Measurements from ENCODE around the gene TIGD4. TPM values are rescaled to one million over a fixed set of nuclear protein-coding genes. Genes with fewer than 3 reads are reported as not detected.

The TIGD4 gene
- total RNA-seq, 1 donor from 2014 or later: 2.1 TPM

DNA sequence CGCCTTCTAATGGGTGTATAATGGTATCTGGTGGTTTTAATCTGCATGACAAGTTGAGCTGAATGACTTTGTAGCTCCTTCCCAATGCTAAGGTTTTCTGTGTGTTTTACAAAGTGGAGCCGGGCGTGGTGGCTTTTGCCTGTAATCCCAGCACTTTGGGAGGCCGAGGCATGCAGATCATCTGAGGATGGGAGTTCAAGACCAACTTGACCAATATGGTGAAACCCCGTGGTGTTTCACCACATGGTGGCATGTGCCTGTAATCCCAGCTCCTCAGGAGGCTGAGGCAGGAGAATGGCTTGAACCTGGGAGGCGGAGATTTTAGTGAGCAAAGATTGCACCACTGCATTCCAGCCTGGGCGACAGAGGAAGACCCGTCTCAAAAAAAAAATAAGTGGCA is 29.1 kb upstream of the TIGD4 start:
- Histone ChIP-seq H3K4me3 (ENCODE audit: low read length in 3 of 3) (no peak overlapping the region), H3K9me3 (ENCODE audit: control insufficient read depth in 3 of 3, low read length in 3 of 3) (no peaks in the 10 kb centered on the region), H3K27me3 (ENCODE audit: control insufficient read depth in 3 of 3, insufficient read depth in 3 of 3, low read length in 3 of 3) (no peaks in the 10 kb centered on the region), H3K36me3 (ENCODE audit: control insufficient read depth in 3 of 3, insufficient read depth in 3 of 3, low read length in 3 of 3) (peaks cover 0 to 2% (median 0%) of the 10 kb centered on the region in 3 donors), H3K4me1 (ENCODE audit: control insufficient read depth in 3 of 3, insufficient read depth in 3 of 3, low read length in 3 of 3) (peaks cover 0 to under 1% (median 0%) of the 10 kb centered on the region in 3 donors), H3K9ac (ENCODE audit: low read depth in 1 of 3, low read length in 3 of 3) (no peak overlapping the region), H3K27ac (ENCODE audit: low read depth, low read length) (no peak overlapping the region)

DNA sequence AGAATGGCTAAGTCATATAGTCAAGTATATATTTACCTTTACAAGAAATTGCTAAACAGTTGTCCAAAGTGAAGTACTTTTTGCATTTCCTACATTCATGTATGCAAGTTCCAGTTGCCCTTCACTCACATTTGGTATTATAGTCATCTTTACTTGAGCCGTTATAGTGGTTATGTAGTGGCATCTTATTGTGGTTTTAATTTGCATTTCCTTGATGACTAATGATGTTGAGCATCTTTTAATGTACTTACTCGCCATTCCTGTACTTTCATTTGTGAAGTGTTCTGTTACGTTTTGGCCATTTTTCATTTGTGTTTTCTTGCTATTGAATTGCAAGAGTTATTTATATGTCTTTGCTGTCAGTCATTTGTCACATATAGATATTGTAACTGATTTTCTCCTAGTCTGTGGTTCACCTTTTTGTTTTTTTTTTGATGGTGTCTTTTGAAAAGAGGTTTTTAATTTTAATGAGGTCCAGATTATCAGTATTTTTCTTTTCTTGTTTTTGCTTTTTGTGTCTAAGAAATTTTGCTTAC is 27.8 kb upstream of the TIGD4 start:
- Histone ChIP-seq H3K4me1 (ENCODE audit: control insufficient read depth in 3 of 3, insufficient read depth in 3 of 3, low read length in 3 of 3) (peaks cover 0 to 5% (median 2%) of the 10 kb centered on the region in 3 donors), H3K27me3 (ENCODE audit: control insufficient read depth in 3 of 3, insufficient read depth in 3 of 3, low read length in 3 of 3) (no peaks in the 10 kb centered on the region), H3K36me3 (ENCODE audit: control insufficient read depth in 3 of 3, insufficient read depth in 3 of 3, low read length in 3 of 3) (peaks cover 0 to 2% (median 0%) of the 10 kb centered on the region in 3 donors), H3K9me3 (ENCODE audit: control insufficient read depth in 3 of 3, low read length in 3 of 3) (no peaks in the 10 kb centered on the region), H3K4me3 (ENCODE audit: low read length in 3 of 3) (no peak overlapping the region), H3K9ac (ENCODE audit: low read depth in 1 of 3, low read length in 3 of 3) (no peak overlapping the region), H3K27ac (ENCODE audit: low read depth, low read length) (no peak overlapping the region)

DNA sequence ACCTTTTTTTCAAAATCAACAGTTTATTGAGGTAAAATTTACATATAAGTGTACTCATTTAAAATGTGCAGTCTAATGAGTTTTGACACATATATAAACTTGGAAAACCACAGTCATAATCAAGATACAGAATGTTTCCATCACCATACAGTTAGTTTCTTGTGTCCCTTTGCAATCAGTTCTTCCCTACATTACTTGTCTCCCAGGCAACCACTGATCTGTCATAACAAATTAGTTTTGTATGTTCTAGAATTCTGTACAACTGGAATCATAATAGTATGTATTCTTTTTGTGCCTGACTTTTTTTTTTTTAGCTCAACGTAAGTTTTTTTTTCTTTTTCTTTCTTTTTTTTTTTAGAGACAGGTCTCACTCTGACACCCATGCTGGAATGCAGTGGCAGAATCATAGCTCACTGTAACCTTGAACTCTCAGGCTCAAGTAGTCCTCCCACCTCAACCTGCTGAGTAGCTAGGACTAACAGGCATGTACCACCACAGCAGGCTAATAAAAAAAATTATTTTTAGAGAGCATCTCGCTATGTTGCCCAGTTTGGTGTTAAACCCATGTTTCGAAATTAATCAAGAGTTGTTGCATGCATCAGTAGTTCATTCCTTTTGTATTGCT is 27.1 kb upstream of the TIGD4 start:
- no peaks in the 10 kb centered on the region for H3K9me3 ChIP-seq (ENCODE audit: control insufficient read depth in 3 of 3, low read length in 3 of 3)
- H3K4me1 ChIP-seq (ENCODE audit: control insufficient read depth in 3 of 3, insufficient read depth in 3 of 3, low read length in 3 of 3): peaks cover 0 to 5% (median 2%) of the 10 kb centered on the region in 3 donors
- H3K36me3 ChIP-seq (ENCODE audit: control insufficient read depth in 3 of 3, insufficient read depth in 3 of 3, low read length in 3 of 3): no peaks in the 10 kb centered on the region
- no peak overlapping the region for H3K4me3 ChIP-seq (ENCODE audit: low read length in 3 of 3)
- H3K27ac ChIP-seq (ENCODE audit: low read depth, low read length): no peak overlapping the region
- no peaks in the 10 kb centered on the region for H3K27me3 ChIP-seq (ENCODE audit: control insufficient read depth in 3 of 3, insufficient read depth in 3 of 3, low read length in 3 of 3)
- no peak overlapping the region for H3K9ac ChIP-seq (ENCODE audit: low read depth in 1 of 3, low read length in 3 of 3)

DNA sequence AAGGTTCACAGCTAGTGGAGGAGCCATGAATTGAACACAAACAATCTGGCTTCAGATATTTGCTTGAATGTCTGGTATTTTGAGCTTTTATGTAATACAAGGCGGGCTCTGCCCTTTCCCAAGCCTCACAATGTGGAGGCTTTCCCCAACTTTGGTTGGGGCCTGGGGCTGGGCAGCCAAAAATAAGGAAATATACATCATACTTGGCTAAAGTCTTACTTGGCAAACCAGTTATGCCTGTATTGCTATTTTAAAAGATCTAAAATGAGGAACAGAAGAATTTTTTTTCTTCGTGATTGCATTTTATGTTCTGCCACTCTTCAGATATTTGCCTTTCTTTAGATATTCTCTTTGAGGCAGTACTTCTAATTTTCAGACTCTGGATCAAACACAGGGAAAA is 26.3 kb upstream of the TIGD4 start:
- Histone ChIP-seq H3K9me3 (ENCODE audit: control insufficient read depth in 3 of 3, low read length in 3 of 3) (no peaks in the 10 kb centered on the region), H3K36me3 (ENCODE audit: control insufficient read depth in 3 of 3, insufficient read depth in 3 of 3, low read length in 3 of 3) (no peaks in the 10 kb centered on the region), H3K27me3 (ENCODE audit: control insufficient read depth in 3 of 3, insufficient read depth in 3 of 3, low read length in 3 of 3) (no peaks in the 10 kb centered on the region), H3K9ac (ENCODE audit: low read depth in 1 of 3, low read length in 3 of 3) (no peak overlapping the region), H3K4me1 (ENCODE audit: control insufficient read depth in 3 of 3, insufficient read depth in 3 of 3, low read length in 3 of 3) (peaks cover 0 to 5% (median 2%) of the 10 kb centered on the region in 3 donors), H3K27ac (ENCODE audit: low read depth, low read length) (no peak overlapping the region), H3K4me3 (ENCODE audit: low read length in 3 of 3) (no peak overlapping the region)

DNA sequence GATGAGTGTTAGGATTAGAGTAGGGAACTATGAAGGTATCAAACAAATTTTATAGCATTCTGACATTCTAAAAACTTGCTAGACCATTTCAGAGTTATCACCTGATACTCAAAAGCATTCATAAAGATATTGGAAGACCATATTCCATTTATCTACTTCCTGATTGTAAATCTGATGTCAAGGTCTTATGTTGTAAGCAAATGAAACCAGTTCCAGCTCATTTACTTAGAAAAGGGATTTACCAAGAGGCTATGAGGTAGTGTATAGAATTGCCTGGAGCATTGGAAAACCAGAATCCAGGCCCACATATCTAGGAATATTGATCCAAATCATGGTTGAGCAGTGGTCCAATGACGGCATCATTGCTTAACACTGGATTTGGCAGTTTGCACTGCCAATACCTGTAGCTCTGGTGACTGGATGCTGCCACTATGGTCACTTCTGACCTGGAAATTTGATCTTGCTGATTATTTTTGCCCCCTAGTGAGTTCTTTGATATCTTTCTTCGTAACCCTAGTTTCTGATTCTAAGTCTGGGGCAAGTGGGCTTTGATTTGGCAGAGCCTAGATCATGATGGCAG is 25.6 kb upstream of the TIGD4 start:
- H3K27ac ChIP-seq (ENCODE audit: low read depth, low read length): no peak overlapping the region
- H3K9me3 ChIP-seq (ENCODE audit: control insufficient read depth in 3 of 3, low read length in 3 of 3): no peaks in the 10 kb centered on the region
- H3K4me1 ChIP-seq (ENCODE audit: control insufficient read depth in 3 of 3, insufficient read depth in 3 of 3, low read length in 3 of 3): peaks cover 0 to 5% (median 2%) of the 10 kb centered on the region in 3 donors
- H3K9ac ChIP-seq (ENCODE audit: low read depth in 1 of 3, low read length in 3 of 3): no peak overlapping the region
- no peaks in the 10 kb centered on the region for H3K27me3 ChIP-seq (ENCODE audit: control insufficient read depth in 3 of 3, insufficient read depth in 3 of 3, low read length in 3 of 3)
- no peak overlapping the region for H3K4me3 ChIP-seq (ENCODE audit: low read length in 3 of 3)
- H3K36me3 ChIP-seq (ENCODE audit: control insufficient read depth in 3 of 3, insufficient read depth in 3 of 3, low read length in 3 of 3): no peaks in the 10 kb centered on the region

DNA sequence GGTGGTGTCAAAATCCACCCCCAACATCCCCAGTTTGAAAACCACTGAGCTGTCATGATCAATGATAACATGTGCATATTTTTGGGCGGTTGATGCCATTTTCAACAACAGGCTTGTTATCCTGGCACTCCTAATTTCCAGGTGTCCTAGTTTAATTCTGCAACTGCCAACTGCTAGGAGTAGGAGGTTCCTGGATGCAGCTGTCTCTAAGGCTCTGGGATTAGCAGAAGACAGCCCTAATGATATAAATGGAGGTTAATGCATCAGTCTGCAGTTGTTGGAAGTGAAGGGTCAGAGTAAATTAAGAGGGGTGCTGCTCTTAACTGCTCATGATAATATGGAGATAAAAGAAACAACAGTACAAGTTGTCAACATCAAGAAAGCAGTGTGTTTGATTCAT is 24.0 kb upstream of the TIGD4 start:
- Histone ChIP-seq H3K9ac (ENCODE audit: low read depth in 1 of 3, low read length in 3 of 3) (no peak overlapping the region), H3K4me3 (ENCODE audit: low read length in 3 of 3) (no peak overlapping the region), H3K36me3 (ENCODE audit: control insufficient read depth in 3 of 3, insufficient read depth in 3 of 3, low read length in 3 of 3) (no peaks in the 10 kb centered on the region), H3K4me1 (ENCODE audit: control insufficient read depth in 3 of 3, insufficient read depth in 3 of 3, low read length in 3 of 3) (peaks cover 0 to 5% (median 2%) of the 10 kb centered on the region in 3 donors), H3K27me3 (ENCODE audit: control insufficient read depth in 3 of 3, insufficient read depth in 3 of 3, low read length in 3 of 3) (no peaks in the 10 kb centered on the region), H3K9me3 (ENCODE audit: control insufficient read depth in 3 of 3, low read length in 3 of 3) (no peaks in the 10 kb centered on the region), H3K27ac (ENCODE audit: low read depth, low read length) (no peak overlapping the region)

DNA sequence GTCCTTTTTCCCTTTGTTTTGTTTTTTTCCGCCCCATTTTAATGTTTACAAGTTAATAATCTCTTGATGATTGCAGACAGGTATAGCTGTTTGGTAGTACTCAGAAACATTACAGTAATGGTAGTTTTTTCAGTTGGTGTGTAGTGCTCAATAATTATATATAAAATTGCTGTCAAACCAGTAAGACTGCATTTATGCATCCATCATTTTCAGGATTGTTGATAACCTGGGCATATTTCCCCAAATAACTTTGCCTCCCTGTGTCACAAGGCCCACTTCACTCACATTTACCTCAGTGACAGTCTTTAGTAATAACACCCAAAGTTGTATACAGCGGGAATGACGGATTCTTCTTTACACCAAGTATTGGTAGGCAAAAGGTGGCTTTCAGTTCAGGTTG is 16.4 kb upstream of the TIGD4 start:
- Histone ChIP-seq H3K9me3 (ENCODE audit: control insufficient read depth in 3 of 3, low read length in 3 of 3) (no peaks in the 10 kb centered on the region), H3K36me3 (ENCODE audit: control insufficient read depth in 3 of 3, insufficient read depth in 3 of 3, low read length in 3 of 3) (peaks cover 0 to 4% (median 0%) of the 10 kb centered on the region in 3 donors), H3K4me1 (ENCODE audit: control insufficient read depth in 3 of 3, insufficient read depth in 3 of 3, low read length in 3 of 3) (no peaks in the 10 kb centered on the region), H3K27ac (ENCODE audit: low read depth, low read length) (no peak overlapping the region), H3K9ac (ENCODE audit: low read depth in 1 of 3, low read length in 3 of 3) (no peak overlapping the region), H3K27me3 (ENCODE audit: control insufficient read depth in 3 of 3, insufficient read depth in 3 of 3, low read length in 3 of 3) (no peaks in the 10 kb centered on the region), H3K4me3 (ENCODE audit: low read length in 3 of 3) (no peak overlapping the region)

DNA sequence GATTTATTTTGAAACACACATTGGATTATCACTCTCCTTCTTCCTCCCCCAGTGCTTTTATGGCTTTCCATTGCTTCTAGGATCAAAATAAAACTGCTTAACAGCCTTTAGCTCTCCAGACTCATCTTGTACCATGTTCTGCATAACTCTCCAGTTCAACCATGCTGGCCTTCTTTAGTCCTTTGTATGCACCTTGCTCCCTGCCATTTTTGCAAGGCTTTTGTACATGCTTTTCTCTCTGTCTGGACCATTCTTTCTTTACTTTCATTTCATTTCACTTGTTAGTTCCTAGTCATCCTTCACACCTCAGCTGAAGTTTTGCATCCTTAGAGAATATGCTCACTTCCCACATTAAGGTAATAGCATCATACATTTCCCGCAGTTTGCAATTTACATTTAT is 7.1 kb upstream of the TIGD4 start:
- Histone ChIP-seq H3K27ac (ENCODE audit: low read depth, low read length) (no peak overlapping the region), H3K4me3 (ENCODE audit: low read length in 3 of 3) (no peak overlapping the region), H3K9me3 (ENCODE audit: control insufficient read depth in 3 of 3, low read length in 3 of 3) (no peaks in the 10 kb centered on the region), H3K9ac (ENCODE audit: low read depth in 1 of 3, low read length in 3 of 3) (no peak overlapping the region), H3K27me3 (ENCODE audit: control insufficient read depth in 3 of 3, insufficient read depth in 3 of 3, low read length in 3 of 3) (no peaks in the 10 kb centered on the region), H3K36me3 (ENCODE audit: control insufficient read depth in 3 of 3, insufficient read depth in 3 of 3, low read length in 3 of 3) (no peaks in the 10 kb centered on the region), H3K4me1 (ENCODE audit: control insufficient read depth in 3 of 3, insufficient read depth in 3 of 3, low read length in 3 of 3) (peaks cover 5 to 12% (median 5%) of the 10 kb centered on the region in 3 donors)

DNA sequence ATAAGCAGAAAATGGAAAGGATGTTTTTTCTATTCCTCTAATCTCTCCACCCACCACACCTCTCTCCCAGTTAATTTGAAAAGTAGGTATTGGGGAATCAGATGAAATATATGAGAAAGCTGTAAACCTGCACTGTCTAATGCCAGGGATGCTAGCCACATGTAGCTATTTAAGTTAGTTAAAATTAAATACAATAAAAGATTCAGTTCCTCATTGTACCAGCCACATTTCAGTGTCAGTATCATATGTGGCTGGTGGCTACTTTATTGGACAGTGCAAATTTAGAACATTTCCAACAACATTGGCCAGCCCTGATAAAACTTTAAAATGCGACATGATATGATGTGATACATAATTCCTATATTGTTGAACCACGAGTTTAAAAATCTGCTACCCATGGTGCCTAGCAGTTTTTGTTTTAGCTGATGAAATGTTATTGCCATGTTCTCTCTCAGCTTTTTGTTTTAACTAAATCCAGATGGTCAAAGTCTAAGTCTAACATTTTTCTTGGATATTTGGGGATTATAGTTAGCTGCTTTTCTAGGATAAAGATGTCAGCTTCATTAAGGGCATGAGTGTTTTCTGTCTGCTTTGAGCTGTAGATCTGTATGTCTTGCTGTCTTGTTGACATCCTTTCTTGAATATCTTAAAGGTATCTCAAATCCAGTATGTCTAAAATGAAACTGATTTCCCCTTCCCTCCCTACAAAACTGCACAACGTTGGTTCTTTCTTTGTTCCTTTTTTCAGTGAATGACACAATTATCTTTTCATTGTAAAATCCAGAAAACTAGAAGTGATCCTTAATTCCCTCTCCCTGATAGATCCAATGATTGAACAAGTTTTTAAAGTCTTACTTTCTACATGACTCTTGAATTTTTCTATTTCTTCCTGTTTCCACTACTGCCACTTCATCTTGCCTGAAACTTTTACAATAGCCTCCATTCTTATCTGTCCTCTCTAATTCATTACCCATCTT is 6.4 kb upstream of the TIGD4 start:
- Histone ChIP-seq H3K4me3 (ENCODE audit: low read length in 3 of 3) (no peak overlapping the region), H3K9ac (ENCODE audit: low read depth in 1 of 3, low read length in 3 of 3) (no peak overlapping the region), H3K27ac (ENCODE audit: low read depth, low read length) (no peak overlapping the region), H3K4me1 (ENCODE audit: control insufficient read depth in 3 of 3, insufficient read depth in 3 of 3, low read length in 3 of 3) (peaks cover 6 to 12% (median 6%) of the 10 kb centered on the region in 3 donors), H3K27me3 (ENCODE audit: control insufficient read depth in 3 of 3, insufficient read depth in 3 of 3, low read length in 3 of 3) (no peaks in the 10 kb centered on the region), H3K9me3 (ENCODE audit: control insufficient read depth in 3 of 3, low read length in 3 of 3) (no peaks in the 10 kb centered on the region), H3K36me3 (ENCODE audit: control insufficient read depth in 3 of 3, insufficient read depth in 3 of 3, low read length in 3 of 3) (no peaks in the 10 kb centered on the region)
